ENCODE data around the gene HSD17B12.

- TF ChIP-seq POLR2A (IDR thresholded peaks at IDR 0.05; ENCODE audit: low read length) (no peak), GATA1 (IDR thresholded peaks at IDR 0.05; ENCODE audit: low read depth, low read length) (no peak)
Measured at GRCh38 chr11:43699870-43700269, 19.3 kb downstream of the HSD17B12 start.

All from erythroblast (primary cell).